Neuronal stem cell (in vitro differentiated cells): ENCODE measurements around the gene EXOC3L4.
A peak's percentile ranks its signal among the peaks of the same experiment; 100 is the strongest.

Experiments
- DNase-seq: peaks from one replicate; pipeline ENCODE4 v3.0.0-alpha.2; 2013; ENCODE audit warnings: low spot score
- H2AFZ ChIP-seq: one replicate; pipeline ENCODE4 v1.6.1; 2013; ENCODE audit warnings: mild to moderate bottlenecking, low read length, inconsistent platforms
- H2AK5ac ChIP-seq: 2 replicates; pipeline ENCODE4 v1.6.1; 2013; ENCODE audit warnings: low read depth, mild to moderate bottlenecking, inconsistent platforms, low read length, moderate library complexity, mixed read lengths
- H2BK120ac ChIP-seq: 2 replicates; pipeline ENCODE4 v1.6.1; 2013; ENCODE audit warnings: low read depth, mild to moderate bottlenecking, inconsistent platforms, low read length, moderate library complexity, mixed read lengths
- H2BK12ac ChIP-seq: one replicate; pipeline ENCODE4 v1.6.1; 2013; ENCODE audit warnings: low read length, inconsistent platforms
- H2BK15ac ChIP-seq: 2 replicates; pipeline ENCODE4 v1.6.1; 2013; ENCODE audit warnings: mild to moderate bottlenecking, low read length, inconsistent platforms, mixed read lengths
- H2BK5ac ChIP-seq: one replicate; pipeline ENCODE4 v1.6.1; 2013; ENCODE audit warnings: inconsistent platforms, mild to moderate bottlenecking, low read length, moderate library complexity
- H3K14ac ChIP-seq: one replicate; pipeline ENCODE4 v1.6.1; 2013; ENCODE audit warnings: low read length, inconsistent platforms
- H3K18ac ChIP-seq: 2 replicates; pipeline ENCODE4 v1.6.1; 2013; ENCODE audit warnings: low read length, inconsistent platforms
- H3K23ac ChIP-seq: 2 replicates; pipeline ENCODE4 v1.6.1; 2013; ENCODE audit warnings: low read depth, mild to moderate bottlenecking, mixed read lengths, low read length, inconsistent platforms; ENCODE audit not compliant: poor library complexity
- H3K27ac ChIP-seq: replicated peaks from 3 replicates; pipeline ENCODE4 v1.5.1; 2013; ENCODE audit warnings: low read length, inconsistent platforms
- H3K27me3 ChIP-seq, 3 experiments: 2 replicates each; pipeline ENCODE4 v1.6.1; 2013; ENCODE audit warnings: low read length in 3 of 3, mild to moderate bottlenecking in 2 of 3, inconsistent platforms in 1 of 3, low read depth in 1 of 3, mixed read lengths in 1 of 3, moderate library complexity in 1 of 3; ENCODE audit not compliant: control insufficient read depth in 3 of 3, insufficient read depth in 3 of 3
- H3K36me3 ChIP-seq, 2 donors: replicated peaks in 1 of 2; 2 replicates each; pipeline ENCODE4 v1.6.1; 2013; ENCODE audit warnings: low read length in 2 of 2; ENCODE audit not compliant: control insufficient read depth in 2 of 2, insufficient read depth in 2 of 2
- H3K4ac ChIP-seq: 2 replicates; pipeline ENCODE4 v1.6.1; 2013; ENCODE audit warnings: inconsistent platforms, mild to moderate bottlenecking, low read length, moderate library complexity
- H3K4me1 ChIP-seq, 2 donors: 1 replicate in 1 of 2; 2 replicates in 1 of 2; pipeline ENCODE4 v1.6.1; 2013; ENCODE audit warnings: low read length in 2 of 2, low read depth in 1 of 2; ENCODE audit not compliant: control insufficient read depth in 2 of 2, insufficient read depth in 1 of 2
- H3K4me2 ChIP-seq: one replicate; pipeline ENCODE4 v1.6.1; 2013; ENCODE audit warnings: mild to moderate bottlenecking, low read length, inconsistent platforms; ENCODE audit not compliant: insufficient read depth, poor library complexity, severe bottlenecking
- H3K4me3 ChIP-seq, 2 donors: 2 replicates each; pipeline ENCODE4 v1.5.1; 2013; ENCODE audit warnings: low read length in 2 of 2, mild to moderate bottlenecking in 2 of 2, inconsistent platforms in 1 of 2, moderate library complexity in 1 of 2
- H3K79me1 ChIP-seq: one replicate; pipeline ENCODE4 v1.6.1; 2013; ENCODE audit warnings: low read depth, mild to moderate bottlenecking, inconsistent platforms, low read length, moderate library complexity
- H3K9ac ChIP-seq: one replicate; pipeline ENCODE4 v1.6.1; 2013; ENCODE audit warnings: mild to moderate bottlenecking, low read depth, low read length, inconsistent platforms; ENCODE audit not compliant: poor library complexity
- H3K9me3 ChIP-seq, 2 donors: replicated peaks in 1 of 2; 2 replicates each; pipeline versions ENCODE3 to v1.6.1; 2013; ENCODE audit warnings: low read length in 2 of 2, mild to moderate bottlenecking in 2 of 2, inconsistent platforms in 1 of 2, low read depth in 1 of 2, mixed read lengths in 1 of 2, moderate library complexity in 1 of 2; ENCODE audit not compliant: control insufficient read depth in 2 of 2, insufficient read depth in 1 of 2
- H4K8ac ChIP-seq: one replicate; pipeline ENCODE4 v1.6.1; 2013; ENCODE audit warnings: low read depth, mild to moderate bottlenecking, inconsistent platforms, low read length, moderate library complexity
- H4K91ac ChIP-seq: one replicate; pipeline ENCODE4 v1.6.1; 2013; ENCODE audit warnings: low read length, low read depth, mild to moderate bottlenecking, inconsistent platforms; ENCODE audit not compliant: poor library complexity
- whole genome bisulfite sequencing, 2 donors: extraction: QIAGEN DNeasy Blood & Tissue Kit; methylation state at CpG; one replicate each; pipeline ENCODE4 v1.1.7; 2013; ENCODE audit warnings: missing lambda C conversion rate in 2 of 2, mixed read lengths in 1 of 2; ENCODE audit not compliant: insufficient read length in 2 of 2, insufficient replicate concordance in 1 of 2; ENCODE audit errors: extremely low coverage in 2 of 2; 5-methylcytosine and 5-hydroxymethylcytosine counted together

The EXOC3L4 gene

DNA sequence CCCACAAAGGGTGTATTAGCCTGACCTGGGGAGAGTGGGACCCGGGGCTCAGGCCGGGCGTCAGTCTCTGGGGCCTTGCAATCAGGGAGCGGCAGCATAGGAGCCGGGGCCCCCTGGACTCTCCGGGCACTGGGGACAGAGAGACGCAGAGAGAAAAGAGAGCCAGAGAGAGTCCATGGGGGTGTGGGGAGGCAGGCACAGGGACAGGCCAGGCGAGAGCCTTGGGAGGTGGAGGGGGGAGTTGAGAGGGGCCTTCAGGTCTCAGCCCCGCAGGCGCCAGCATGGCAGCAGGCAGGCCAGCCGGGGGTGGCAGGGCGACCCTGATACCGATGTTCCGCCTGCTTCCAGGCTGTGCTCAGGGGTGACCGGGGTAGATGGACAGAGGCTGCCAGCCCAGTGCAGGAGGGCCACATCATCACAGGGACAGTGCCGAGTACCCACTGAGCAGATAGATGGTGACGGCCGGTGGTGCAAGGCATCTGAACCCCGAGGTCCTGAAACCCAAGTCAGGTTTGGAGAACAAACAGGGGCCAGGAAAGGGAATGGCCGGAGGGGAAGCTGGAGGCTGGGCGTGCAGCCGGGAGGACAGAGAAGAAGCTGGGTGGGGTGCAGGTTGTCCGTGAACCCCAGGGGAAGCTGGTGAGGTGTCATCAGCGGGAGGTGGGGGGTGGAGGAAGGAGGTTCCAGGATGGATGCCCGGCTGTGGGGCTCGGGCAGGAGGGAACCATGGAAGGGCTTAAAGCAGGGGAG, 2.9 kb downstream of the EXOC3L4 start:
- no CpG with 5 or more reads among the region's 26 CpGs for WGBS, 2 donors
- no peak overlapping the region for H3K9ac ChIP-seq
- no peaks in the 10 kb centered on the region for H3K79me1 ChIP-seq
- no peak overlapping the region for H2AFZ ChIP-seq
- H3K4me2 ChIP-seq: no peak overlapping the region
- peak overlapping the region; percentile 87 for H2BK5ac ChIP-seq
- peaks cover 0 to 43% (median 15%) of the 10 kb centered on the region in 3 experiments for H3K27me3 ChIP-seq
- peaks cover 12% of the 10 kb centered on the region in 2 donors for H3K4me1 ChIP-seq
- H2BK15ac ChIP-seq: peak overlapping the region; percentile 85
- no peak overlapping the region for H2BK12ac ChIP-seq
- no peak overlapping the region for H4K8ac ChIP-seq
- no peak for DNase-seq
- H3K4me3 ChIP-seq: no peak overlapping the region
- no peak overlapping the region for H3K4ac ChIP-seq
- no peaks in the 10 kb centered on the region for H3K36me3 ChIP-seq
- H3K23ac ChIP-seq: no peak overlapping the region
- no peak overlapping the region for H2BK120ac ChIP-seq
- H3K27ac ChIP-seq: no peak overlapping the region
- H3K14ac ChIP-seq: peak overlapping the region; percentile 97
- peak overlapping the region; percentile 90 for H2AK5ac ChIP-seq
- no peaks in the 10 kb centered on the region for H3K9me3 ChIP-seq
- H4K91ac ChIP-seq: no peak overlapping the region
- H3K18ac ChIP-seq: peak overlapping the region; percentile 57

GRCh38 chr14:103097994-103098957, 3.8 kb downstream of the EXOC3L4 start:
- Histone ChIP-seq H4K91ac (no peak overlapping the region), H2AFZ (no peak overlapping the region), H3K4me2 (no peak overlapping the region), H3K27ac (no peak overlapping the region), H2AK5ac (peak overlapping the region; percentile 90), H3K9me3 (no peaks in the 10 kb centered on the region), H2BK120ac (no peak overlapping the region), H2BK15ac (peak overlapping the region; percentile 71), H4K8ac (no peak overlapping the region), H3K14ac (peak overlapping the region; percentile 71), H3K79me1 (no peaks in the 10 kb centered on the region), H3K27me3 (peaks cover 0 to 37% (median 23%) of the 10 kb centered on the region in 3 experiments), H2BK5ac (peak overlapping the region; percentile 87), H3K9ac (no peak overlapping the region), H3K23ac (peak overlapping the region; percentile 6), H3K4me3 (no peak overlapping the region), H3K18ac (peak overlapping the region; percentile 27), H3K36me3 (no peaks in the 10 kb centered on the region), H3K4me1 (peaks cover 12% of the 10 kb centered on the region in 2 donors), H3K4ac (no peak overlapping the region), H2BK12ac (peak overlapping the region; percentile 41)
- DNase-seq: no peak
- no CpG with 5 or more reads among the region's 31 CpGs for WGBS, 2 donors

DNA sequence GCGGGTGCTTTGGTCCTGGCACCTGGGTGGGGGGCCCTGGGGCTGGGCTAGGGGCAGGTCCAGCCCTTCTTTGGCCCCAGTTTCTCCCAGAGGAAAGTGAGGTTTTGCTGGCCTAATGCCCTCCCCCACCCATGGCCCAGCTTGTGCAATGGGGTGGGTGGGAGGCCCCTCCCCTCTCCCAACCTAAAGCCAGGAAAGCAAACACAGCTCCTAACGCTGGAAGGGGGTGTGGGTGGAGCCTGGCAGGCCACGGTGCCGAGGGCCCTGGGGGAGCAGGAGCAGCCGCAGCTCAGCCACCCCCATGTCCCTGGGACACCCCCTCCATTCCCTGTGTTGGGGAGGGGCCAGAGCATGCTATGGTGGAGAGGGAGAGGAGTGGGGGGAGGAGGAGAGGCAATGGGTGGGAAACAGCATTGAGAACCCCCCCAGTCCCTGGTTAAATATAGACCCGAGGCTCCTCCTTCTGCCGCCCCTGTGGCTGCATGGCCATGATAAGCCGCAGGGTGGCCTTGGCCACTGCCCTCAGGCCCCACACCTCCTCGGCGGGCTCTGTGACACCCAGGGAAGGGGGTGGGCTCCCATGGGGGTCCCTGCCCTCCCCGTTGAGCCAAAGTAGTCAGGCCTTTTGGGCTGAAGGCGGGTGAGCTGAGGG, 4.7 kb downstream of the EXOC3L4 start:
- H2BK120ac ChIP-seq: no peak overlapping the region
- H3K79me1 ChIP-seq: no peaks in the 10 kb centered on the region
- no peak overlapping the region for H3K4me2 ChIP-seq
- no peak overlapping the region for H3K23ac ChIP-seq
- no peak overlapping the region for H4K91ac ChIP-seq
- no peaks in the 10 kb centered on the region for H3K36me3 ChIP-seq
- peak overlapping the region; percentile 63 for H2BK15ac ChIP-seq
- no peak overlapping the region for H4K8ac ChIP-seq
- H3K14ac ChIP-seq: peak overlapping the region; percentile 96
- WGBS, 2 donors: no CpG with 5 or more reads among the region's 12 CpGs
- H2AFZ ChIP-seq: peak overlapping the region; percentile 56
- H3K27ac ChIP-seq: no peak overlapping the region
- H3K9ac ChIP-seq: peak overlapping the region; percentile 50
- no peak overlapping the region for H3K4me3 ChIP-seq
- H2BK5ac ChIP-seq: no peak overlapping the region
- no peaks in the 10 kb centered on the region for H3K9me3 ChIP-seq
- peaks cover 4 to 12% of the 10 kb centered on the region in 2 donors for H3K4me1 ChIP-seq
- no peak for DNase-seq
- peak overlapping the region; percentile 80 for H3K18ac ChIP-seq
- no peak overlapping the region for H2BK12ac ChIP-seq
- H3K4ac ChIP-seq: no peak overlapping the region
- H2AK5ac ChIP-seq: peak overlapping the region; percentile 90
- peaks cover 0 to 34% (median 32%) of the 10 kb centered on the region in 3 experiments for H3K27me3 ChIP-seq
